ENCODE measurements around the gene SWSAP1. TPM values are rescaled to one million over a fixed set of nuclear protein-coding genes. Genes with fewer than 3 reads are reported as not detected.

Gene SWSAP1
- total RNA-seq, 1 donor from 2014 or later: 0.53 TPM

- H3K36me3 ChIP-seq (ENCODE audit: control insufficient read depth, insufficient read depth, low read length): no peaks in the 10 kb centered on the region
- DNase-seq (ENCODE audit: low read depth) (no peak), FAIRE-seq (no peak)
- no peak overlapping the region for H3K4me3 ChIP-seq (ENCODE audit: low read depth, low read length)
- no peak for TF ChIP-seq CTCF (IDR thresholded peaks at IDR 0.05; ENCODE audit: insufficient read depth, low read length, severe bottlenecking)
- peaks cover 5% of the 10 kb centered on the region for H3K27me3 ChIP-seq (ENCODE audit: control insufficient read depth, insufficient read depth, low read length)
Observed at GRCh38 chr19:11387162-11388034, 12.9 kb downstream of the SWSAP1 start.

GRCh38 chr19:11390359-11390758 is 15.9 kb downstream of the SWSAP1 start:
- no peak for DNase-seq (ENCODE audit: low read depth)
- no peaks in the 10 kb centered on the region for H3K36me3 ChIP-seq (ENCODE audit: control insufficient read depth, insufficient read depth, low read length)
- TF ChIP-seq CTCF (IDR thresholded peaks at IDR 0.05; ENCODE audit: insufficient read depth, low read length, severe bottlenecking): no peak
- no peak overlapping the region for H3K4me3 ChIP-seq (ENCODE audit: low read depth, low read length)
- FAIRE-seq: no peak
- H3K27me3 ChIP-seq (ENCODE audit: control insufficient read depth, insufficient read depth, low read length): no peaks in the 10 kb centered on the region

GRCh38 chr19:11390933-11391680 is 16.6 kb downstream of the SWSAP1 start:
- no peak for TF ChIP-seq CTCF (IDR thresholded peaks at IDR 0.05; ENCODE audit: insufficient read depth, low read length, severe bottlenecking)
- Histone ChIP-seq H3K27me3 (ENCODE audit: control insufficient read depth, insufficient read depth, low read length) (no peaks in the 10 kb centered on the region), H3K36me3 (ENCODE audit: control insufficient read depth, insufficient read depth, low read length) (no peaks in the 10 kb centered on the region), H3K4me3 (ENCODE audit: low read depth, low read length) (no peak overlapping the region)
- DNase-seq (ENCODE audit: low read depth): no peak
- no peak for FAIRE-seq

GRCh38 chr19:11397089-11397610 is 22.7 kb downstream of the SWSAP1 start:
- no peak overlapping the region for H3K4me3 ChIP-seq (ENCODE audit: low read depth, low read length)
- DNase-seq (ENCODE audit: low read depth): no peak
- no peak for FAIRE-seq
- no peak for TF ChIP-seq CTCF (IDR thresholded peaks at IDR 0.05; ENCODE audit: insufficient read depth, low read length, severe bottlenecking)
- no peaks in the 10 kb centered on the region for H3K27me3 ChIP-seq (ENCODE audit: control insufficient read depth, insufficient read depth, low read length)
- H3K36me3 ChIP-seq (ENCODE audit: control insufficient read depth, insufficient read depth, low read length): no peaks in the 10 kb centered on the region

GRCh38 chr19:11399667-11400066 is 25.2 kb downstream of the SWSAP1 start:
- no peak overlapping the region for H3K4me3 ChIP-seq (ENCODE audit: low read depth, low read length)
- no peak for DNase-seq (ENCODE audit: low read depth)
- H3K27me3 ChIP-seq (ENCODE audit: control insufficient read depth, insufficient read depth, low read length): no peaks in the 10 kb centered on the region
- no peaks in the 10 kb centered on the region for H3K36me3 ChIP-seq (ENCODE audit: control insufficient read depth, insufficient read depth, low read length)
- FAIRE-seq: no peak
- TF ChIP-seq CTCF (IDR thresholded peaks at IDR 0.05; ENCODE audit: insufficient read depth, low read length, severe bottlenecking): no peak
